GM12865 (cell line): ENCODE data around the gene CDH4.
"Not testable (repeated sequence)": the region's sequence is repeated elsewhere in the genome, so short reads cannot be mapped to it uniquely, and the experiment has no call there.

Source experiments
- DNase-seq: peaks from one replicate; pipeline ENCODE4 v3.0.0; 2010; ENCODE audit warnings: low read depth
- H3K4me3 ChIP-seq: 2 replicates; pipeline ENCODE4 v1.5.1; 2011; ENCODE audit warnings: mild to moderate bottlenecking, low read depth, low read length, control low read depth
- CTCF ChIP-seq: IDR thresholded peaks from 2 replicates; pipeline ENCODE4 v1.5.1; 2011; ENCODE audit warnings: low read length, control low read depth, low read depth, inconsistent platforms; ENCODE audit not compliant: insufficient read depth; ENCODE audit errors: missing control alignments

Gene CDH4

GRCh38 chr20:61969806-61970205 is 717.7 kb downstream of the CDH4 start:
- TF ChIP-seq CTCF: no peak
- no peak overlapping the region for H3K4me3 ChIP-seq
- no peak for DNase-seq

- DNase-seq: no peak
- TF ChIP-seq CTCF: no peak
- no peak overlapping the region for H3K4me3 ChIP-seq
These were observed 718.3 kb downstream of the CDH4 start for GRCh38 chr20:61970357-61970756.

GRCh38 chr20:61971595-61971994 is 719.5 kb downstream of the CDH4 start:
- not testable (repeated sequence) for DNase-seq, H3K4me3 ChIP-seq

GRCh38 chr20:61972636-61973508 is 720.8 kb downstream of the CDH4 start:
- no peak for TF ChIP-seq CTCF
- H3K4me3 ChIP-seq: no peak overlapping the region

GRCh38 chr20:61973515-61974356 is 721.7 kb downstream of the CDH4 start:
- H3K4me3 ChIP-seq: no peak overlapping the region
- DNase-seq: no peak
- TF ChIP-seq CTCF: no peak

More at GRCh38 chr20:61972636-61973508, 720.8 kb downstream of the CDH4 start:
- no peak for DNase-seq

- no peak for DNase-seq
- TF ChIP-seq CTCF: no peak
- no peak overlapping the region for H3K4me3 ChIP-seq
These were observed 722.2 kb downstream of the CDH4 start for GRCh38 chr20:61974357-61974665.

GRCh38 chr20:61975407-61976129 is 723.5 kb downstream of the CDH4 start:
- no peak for DNase-seq
- no peak for TF ChIP-seq CTCF
- H3K4me3 ChIP-seq: no peak overlapping the region
